Inflammatory macrophage treated with lipopolysaccharide for 4 hours (primary cell): ENCODE results near the gene MYO3B.
"Not testable (repeated sequence)": the region's sequence is repeated elsewhere in the genome, so short reads cannot be mapped to it uniquely, and the experiment has no call there.

Experiments used
- DNase-seq: peaks from one replicate; pipeline ENCODE4 v3.0.0-alpha.2; 2020

Gene MYO3B

GRCh38 chr2:170265321-170265720 lies 87.4 kb downstream of the MYO3B start:
- no peak for DNase-seq

GRCh38 chr2:170266358-170266757 lies 88.4 kb downstream of the MYO3B start:
- DNase-seq: no peak

GRCh38 chr2:170267071-170267470 lies 89.1 kb downstream of the MYO3B start:
- no peak for DNase-seq

GRCh38 chr2:170270278-170270864 lies 92.4 kb downstream of the MYO3B start:
- DNase-seq: no peak

DNA sequence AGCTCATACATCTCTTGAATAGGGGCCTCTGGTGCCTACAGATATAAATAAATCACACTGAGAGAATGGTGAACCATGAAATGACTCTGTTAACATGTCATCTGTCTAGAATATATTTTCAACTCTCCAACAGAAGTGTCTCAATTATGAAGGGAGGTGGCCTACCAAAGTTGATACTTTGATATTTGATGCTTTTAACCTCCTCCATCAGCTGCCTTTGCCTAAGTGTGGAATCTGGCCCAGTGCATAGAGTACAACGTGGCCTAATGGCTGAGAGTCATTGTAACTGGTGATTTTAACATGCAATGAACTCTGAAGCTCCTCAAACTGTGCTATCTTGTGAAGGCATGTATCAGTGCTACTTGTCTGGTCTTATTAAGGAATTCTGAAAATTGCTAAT lies 93.4 kb downstream of the MYO3B start:
- DNase-seq: no peak

DNA sequence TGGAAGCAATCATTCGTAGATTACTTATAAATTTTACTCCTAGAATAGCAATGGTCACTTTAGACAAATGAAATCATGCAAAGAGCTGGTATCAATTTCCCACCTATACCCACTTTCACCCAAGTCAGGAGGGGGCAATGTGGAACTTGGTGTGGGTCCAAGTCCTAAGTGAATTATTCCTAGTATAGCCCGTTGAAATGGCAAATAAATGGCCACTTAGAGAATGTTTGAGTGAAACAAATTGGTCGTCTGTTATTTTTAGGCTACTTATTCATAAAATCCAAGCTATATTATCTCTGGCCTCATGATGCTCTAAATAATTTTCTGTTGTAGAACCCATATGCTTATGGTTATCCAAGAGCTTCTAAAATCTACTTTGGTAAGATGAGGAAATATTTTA lies 98.1 kb downstream of the MYO3B start:
- DNase-seq: no peak

GRCh38 chr2:170276925-170277629 lies 99.1 kb downstream of the MYO3B start:
- no peak for DNase-seq

GRCh38 chr2:170277951-170278350 lies 100.0 kb downstream of the MYO3B start:
- DNase-seq: no peak

- DNase-seq: not testable (repeated sequence)
Observed at GRCh38 chr2:170279615-170280014, 101.7 kb downstream of the MYO3B start.

GRCh38 chr2:170282851-170283250 lies 104.9 kb downstream of the MYO3B start:
- DNase-seq: no peak

- DNase-seq: no peak
Observed at GRCh38 chr2:170284205-170284604, 106.3 kb downstream of the MYO3B start.

DNA sequence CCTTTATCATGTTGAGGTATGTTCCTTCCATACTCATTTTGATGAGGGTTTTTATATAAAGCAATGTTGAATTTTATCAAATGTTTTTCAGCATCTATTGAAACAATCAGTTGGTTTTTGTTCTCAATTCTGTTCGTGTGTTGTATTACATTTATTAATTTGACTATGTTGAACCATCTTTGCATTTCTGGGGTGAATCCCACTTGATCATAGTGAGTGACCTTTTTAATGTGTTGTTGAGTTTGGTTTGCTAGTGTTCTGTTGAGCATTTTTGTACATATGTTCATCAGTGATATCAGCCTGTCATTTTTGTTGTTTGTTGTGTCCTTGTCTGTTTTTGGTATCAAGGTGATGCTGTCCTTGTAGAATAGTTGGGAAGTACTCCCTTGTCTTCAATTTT lies 110.9 kb downstream of the MYO3B start:
- no peak for DNase-seq

DNA sequence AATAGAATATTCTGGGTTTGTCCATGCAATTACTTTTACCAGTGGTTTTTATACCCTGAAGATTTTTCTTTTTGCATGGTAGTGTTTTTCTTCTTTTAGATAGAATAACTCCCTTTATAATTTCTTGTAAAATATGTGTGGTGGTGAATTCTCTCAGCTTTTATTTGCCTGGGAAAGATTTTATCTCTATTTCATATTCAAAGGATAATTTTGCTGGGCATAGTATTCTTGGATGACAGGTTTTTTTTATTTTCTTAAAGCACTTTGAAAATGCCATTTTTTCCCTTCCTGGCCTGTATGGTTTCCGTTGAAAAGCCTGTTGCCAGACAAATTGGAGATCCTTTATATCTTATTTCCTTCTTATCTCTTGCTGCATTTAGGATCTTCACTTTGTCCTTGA lies 113.5 kb downstream of the MYO3B start:
- no peak for DNase-seq

DNA sequence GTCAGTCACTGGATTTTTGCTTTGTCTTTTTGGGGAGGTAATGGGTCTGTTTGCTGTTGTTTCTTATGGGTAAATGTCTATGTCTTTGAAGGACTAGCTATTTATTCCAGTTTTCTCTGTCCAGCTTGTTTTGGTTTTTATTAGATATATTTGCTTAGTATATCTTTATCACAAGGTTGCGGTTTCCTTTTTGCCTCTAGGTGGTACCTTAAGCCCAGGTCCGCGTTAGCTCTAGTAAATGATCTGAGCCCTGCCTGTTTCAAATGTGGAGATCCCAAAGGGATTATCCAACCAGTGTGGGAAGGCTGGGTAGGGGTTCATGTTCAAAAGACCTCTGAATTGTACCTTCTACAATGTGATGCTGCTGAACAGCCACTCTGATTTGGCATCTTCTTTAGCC lies 114.5 kb downstream of the MYO3B start:
- no peak for DNase-seq

- no peak for DNase-seq
Observed at GRCh38 chr2:170297496-170297895, 119.5 kb downstream of the MYO3B start.

- no peak for DNase-seq
Observed at GRCh38 chr2:170298115-170298514, 120.2 kb downstream of the MYO3B start.

- DNase-seq: no peak
Observed at GRCh38 chr2:170298861-170299429, 121.0 kb downstream of the MYO3B start.

GRCh38 chr2:170300993-170301392 lies 123.0 kb downstream of the MYO3B start:
- DNase-seq: no peak

DNA sequence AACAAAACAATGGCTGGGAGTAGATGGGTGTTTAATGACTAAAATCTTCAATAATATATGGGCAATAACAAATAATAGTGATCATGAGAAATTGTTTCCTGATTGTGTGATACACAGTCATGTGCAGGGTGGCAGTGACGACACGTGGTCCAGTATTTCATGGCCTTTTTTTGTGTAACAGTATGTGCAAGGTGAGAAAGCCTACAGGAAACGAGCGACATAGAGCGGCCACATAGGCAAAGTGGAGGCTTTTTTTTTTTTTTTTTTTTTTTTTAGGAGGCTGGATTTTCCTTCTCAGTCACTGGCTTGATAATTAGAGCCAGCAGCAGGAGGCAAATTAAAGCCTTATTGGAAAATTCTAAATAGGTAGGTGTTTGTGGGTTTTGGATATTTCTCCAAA lies 123.7 kb downstream of the MYO3B start:
- DNase-seq: no peak

GRCh38 chr2:170305711-170306110 lies 127.8 kb downstream of the MYO3B start:
- no peak for DNase-seq

- DNase-seq: no peak
Observed at GRCh38 chr2:170306293-170306873, 128.4 kb downstream of the MYO3B start.

GRCh38 chr2:170307052-170307451 lies 129.1 kb downstream of the MYO3B start:
- no peak for DNase-seq

DNA sequence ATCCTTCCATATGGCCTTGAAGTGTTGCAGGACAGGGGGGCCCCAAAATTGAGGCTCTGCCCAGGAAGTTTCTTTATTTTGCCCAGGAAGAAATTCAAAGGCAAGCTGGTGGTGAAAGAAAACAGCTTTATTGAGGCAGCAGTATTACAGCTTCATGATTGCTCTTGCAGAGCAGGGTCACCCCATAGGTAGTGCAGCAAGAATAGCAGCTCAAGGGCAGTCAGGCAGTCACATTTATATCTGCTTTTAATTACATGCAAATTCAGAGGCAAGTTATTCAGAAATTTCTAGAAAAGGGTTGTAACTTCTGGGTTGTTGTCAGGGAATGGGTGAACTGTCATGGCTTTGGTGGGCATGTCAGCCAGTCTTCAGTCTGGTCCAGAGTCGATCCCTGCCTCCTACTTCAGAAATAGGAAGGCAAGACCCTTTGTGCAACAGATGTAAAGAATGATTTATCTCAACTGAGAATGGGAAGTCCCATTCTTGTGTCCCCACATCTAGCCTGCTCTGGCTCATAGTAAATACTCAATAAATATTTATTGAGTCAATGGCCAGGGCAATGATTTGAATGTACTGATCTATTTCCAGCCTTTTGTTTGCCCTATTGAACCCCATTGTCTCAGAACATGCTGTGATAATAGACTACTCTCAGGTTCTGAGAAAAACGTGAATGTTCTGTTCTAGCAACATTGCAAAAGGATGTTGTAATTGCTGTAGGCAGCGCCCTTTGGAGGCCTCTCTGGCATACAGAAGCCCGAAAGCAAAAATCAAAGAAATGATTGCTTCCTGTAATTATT lies 129.8 kb downstream of the MYO3B start:
- no peak for DNase-seq
